GM12891 (cell line): ENCODE data around the gene SYCP2.

Experiments
- PAX5 ChIP-seq: IDR thresholded peaks from 2 replicates; pipeline ENCODE4 v1.6.1; 2011; ENCODE audit warnings: low read length, moderate library complexity, mild to moderate bottlenecking; ENCODE audit not compliant: insufficient read depth, severe bottlenecking
- POLR2A ChIP-seq: IDR thresholded peaks from 2 replicates; pipeline ENCODE4 v1.6.1; 2011; ENCODE audit warnings: low read depth, low read length, control low read depth
- POLR2AphosphoS5 ChIP-seq: IDR thresholded peaks from 2 replicates; pipeline ENCODE4 v1.6.1; 2011; ENCODE audit warnings: low read depth, low read length, control low read depth
- SPI1 ChIP-seq: IDR thresholded peaks from 2 replicates; pipeline ENCODE4 v1.6.1; 2011; ENCODE audit warnings: low read depth, low read length, control low read depth
- TAF1 ChIP-seq: IDR thresholded peaks from 2 replicates; pipeline ENCODE4 v1.6.1; 2011; ENCODE audit warnings: low read depth, low read length, control low read depth

DNA sequence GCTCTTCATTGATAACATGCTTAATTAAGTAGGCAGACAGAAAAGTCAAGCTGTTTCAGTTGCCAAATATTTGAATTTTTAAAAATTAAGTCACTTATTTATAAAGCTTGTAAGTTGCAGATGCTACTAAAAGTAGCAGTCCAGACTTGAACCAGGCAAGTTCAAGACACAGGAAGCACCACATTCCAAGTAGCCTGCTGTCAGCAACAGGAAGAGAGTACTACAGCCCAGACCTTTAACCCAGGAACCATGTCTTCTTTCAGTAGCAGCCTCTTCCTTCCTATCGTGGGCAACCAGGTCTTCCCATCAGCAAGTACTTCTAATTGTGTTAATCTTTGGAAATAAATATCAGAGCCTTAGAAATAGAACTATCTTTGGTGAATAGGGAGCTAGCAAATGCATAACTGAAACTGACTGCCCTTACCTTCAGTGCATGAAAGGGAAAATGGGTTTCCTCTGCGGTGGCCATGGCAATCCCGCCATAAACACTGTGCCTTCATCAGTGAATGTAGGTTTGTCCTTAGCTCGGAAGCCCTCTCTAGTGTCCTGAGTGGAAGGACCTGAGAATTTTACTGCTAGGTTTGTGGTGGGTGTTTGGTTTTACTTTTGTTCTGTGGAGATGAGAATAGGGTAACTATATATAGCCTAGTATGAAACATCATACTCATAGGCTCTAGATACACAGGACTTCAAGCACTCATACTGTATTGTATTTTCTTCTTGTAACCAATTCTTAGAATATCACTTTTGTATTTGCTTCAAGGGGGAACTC lies 95.6 kb downstream of the SYCP2 start:
- no peak for TF ChIP-seq POLR2A
- TF ChIP-seq POLR2AphosphoS5 = no peak
- no peak for TF ChIP-seq TAF1
- TF ChIP-seq SPI1 = no peak
- TF ChIP-seq PAX5 = no peak
